ENCODE measurements around the gene APOL2.
"Not testable (repeated sequence)": the region's sequence is repeated elsewhere in the genome, so short reads cannot be mapped to it uniquely, and the experiment has no call there.

Gene APOL2

GRCh38 chr22:36238373-36239149 lies 766 bp downstream of the APOL2 start:
- DNase-seq, result no peak

GRCh38 chr22:36237462-36238372 lies 1.6 kb downstream of the APOL2 start:
- no peak for DNase-seq

- DNase-seq, result no peak
Measured at GRCh38 chr22:36236388-36237319, 2.7 kb downstream of the APOL2 start.

GRCh38 chr22:36235585-36235984 lies 3.7 kb downstream of the APOL2 start:
- no peak for DNase-seq

GRCh38 chr22:36234919-36235318 lies 4.4 kb downstream of the APOL2 start:
- DNase-seq, result no peak

GRCh38 chr22:36234213-36234612 lies 5.1 kb downstream of the APOL2 start:
- no peak for DNase-seq

- DNase-seq, result no peak
Measured at GRCh38 chr22:36233796-36234195, 5.5 kb downstream of the APOL2 start.

- DNase-seq, result no peak
Measured at GRCh38 chr22:36232715-36233401, 6.5 kb downstream of the APOL2 start.

DNA sequence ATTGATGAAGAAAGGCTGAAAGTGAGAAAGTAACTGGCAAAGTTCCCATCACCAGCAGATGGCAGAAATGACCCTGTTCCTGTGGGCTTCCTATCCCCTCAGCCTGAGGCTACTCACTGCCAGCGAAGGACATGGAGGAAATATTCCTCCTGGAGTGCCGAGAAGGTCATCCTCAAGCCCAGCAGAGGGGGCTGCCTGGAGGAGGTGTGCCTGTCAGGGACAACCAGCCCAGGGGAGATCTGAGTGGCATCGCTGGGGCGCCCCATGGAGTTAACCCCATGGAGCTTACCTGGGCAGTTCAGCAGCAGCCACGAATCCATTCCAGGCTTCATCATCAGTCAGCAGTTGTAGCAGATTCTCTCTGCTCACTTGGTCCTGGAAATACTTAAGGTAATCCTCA lies 8.3 kb downstream of the APOL2 start:
- DNase-seq, result not testable (repeated sequence)

DNA sequence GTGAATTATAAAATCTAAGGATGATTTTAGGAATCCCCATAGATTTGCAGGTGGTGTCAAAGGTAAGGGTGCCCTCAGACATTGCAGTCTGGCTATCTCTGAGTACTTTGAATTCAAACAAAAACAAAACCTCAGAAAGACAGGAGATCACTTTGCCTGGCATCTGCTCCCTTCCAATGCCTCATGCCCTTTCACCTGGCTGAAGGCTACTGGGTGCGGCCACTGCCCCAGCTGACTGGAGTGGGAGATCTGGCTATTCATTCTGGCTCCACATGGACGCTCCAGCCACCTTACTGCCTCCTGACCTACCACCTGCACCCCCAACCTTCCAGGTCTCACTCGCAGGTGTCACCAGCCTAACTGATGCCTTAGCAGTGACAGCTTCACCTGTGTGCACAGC lies 9.7 kb downstream of the APOL2 start:
- not testable (repeated sequence) for DNase-seq

DNA sequence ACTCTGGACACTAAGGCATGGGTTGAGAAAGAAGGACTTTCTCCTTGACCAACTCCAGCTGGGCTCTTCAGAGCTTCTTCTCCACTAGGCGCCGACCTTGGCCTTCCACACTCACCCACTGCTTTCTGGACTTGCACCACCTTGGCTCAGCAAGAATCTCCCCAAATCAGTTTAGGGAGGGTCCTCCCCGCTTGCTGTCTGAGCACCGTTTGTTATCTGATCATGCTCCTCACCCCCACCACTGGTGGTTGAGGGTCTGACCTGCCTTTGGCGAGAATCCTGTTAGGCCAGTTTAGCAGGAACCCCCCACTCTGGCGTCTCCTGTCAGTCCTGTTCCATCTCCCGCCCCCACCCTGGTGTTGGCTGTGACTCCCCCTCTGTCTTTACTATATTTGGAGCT lies 10.4 kb downstream of the APOL2 start:
- no peak for DNase-seq

DNA sequence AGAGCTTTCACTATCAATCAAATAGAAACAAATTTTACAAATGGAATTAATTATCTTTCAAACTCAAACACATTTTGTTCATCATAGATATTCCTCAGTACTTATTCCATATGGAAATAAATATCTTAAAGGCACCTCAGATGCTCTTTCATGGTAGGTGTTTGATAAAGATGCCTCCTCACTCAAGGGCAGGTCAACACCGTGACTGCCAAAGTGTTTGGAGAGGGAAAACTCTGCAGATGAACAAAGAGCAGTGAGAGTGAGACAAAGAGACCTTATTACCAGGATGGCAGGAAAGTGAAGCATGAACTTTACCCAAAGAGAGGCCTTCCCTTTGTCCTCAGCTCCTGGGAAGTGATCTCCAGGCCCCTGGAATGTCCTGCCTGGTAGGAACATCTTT lies 11.0 kb downstream of the APOL2 start:
- not testable (repeated sequence) for DNase-seq

DNA sequence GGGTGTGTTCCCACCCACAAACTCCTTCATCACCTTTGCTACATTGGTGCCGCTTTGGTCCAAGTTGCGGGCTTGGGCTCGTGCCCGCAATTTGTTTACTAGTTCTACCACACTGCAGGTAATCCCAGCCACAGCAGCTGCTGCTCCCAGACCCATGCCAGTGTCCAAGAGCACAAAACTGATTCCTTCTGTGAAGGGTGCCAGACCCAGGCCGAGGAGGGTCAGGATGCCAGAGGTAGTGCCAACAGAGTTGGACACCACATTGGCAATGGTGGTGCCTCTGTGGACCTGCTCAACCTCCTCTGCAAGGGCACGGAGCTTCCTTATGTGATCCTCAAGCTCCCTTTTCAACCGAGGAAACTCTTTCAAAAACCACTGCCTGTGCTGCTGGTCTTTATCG lies 11.5 kb downstream of the APOL2 start:
- no peak for DNase-seq

- DNase-seq, result no peak
Measured at GRCh38 chr22:36227396-36227795, 11.9 kb downstream of the APOL2 start.

DNA sequence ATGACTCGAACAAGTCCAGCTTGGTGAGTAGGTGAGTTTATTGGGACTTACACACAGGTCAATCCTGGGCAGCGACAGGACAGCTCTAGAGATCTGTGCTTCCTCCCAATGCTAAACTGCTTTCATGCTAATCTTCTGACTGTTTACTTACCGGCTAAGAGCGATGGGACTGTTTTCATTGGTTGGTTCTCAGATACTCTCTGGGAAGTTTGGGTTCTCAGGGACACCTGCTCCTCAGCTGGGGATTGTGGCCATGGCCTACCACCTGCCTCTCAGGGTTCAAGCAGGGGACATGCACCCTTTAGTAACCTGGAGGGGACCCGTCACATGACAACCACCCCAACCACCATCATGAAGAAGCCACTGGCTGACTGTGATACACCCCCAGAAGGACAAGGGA lies 13.1 kb downstream of the APOL2 start:
- DNase-seq, result peak; percentile 31

GRCh38 chr22:36225333-36225922 lies 13.9 kb downstream of the APOL2 start:
- DNase-seq, result no peak

GRCh38 chr22:36224245-36224644 lies 15.1 kb downstream of the APOL2 start:
- no peak for DNase-seq

- DNase-seq, result no peak
Measured at GRCh38 chr22:36223504-36223903, 15.8 kb downstream of the APOL2 start.

- no peak for DNase-seq
Measured at GRCh38 chr22:36222887-36223450, 16.4 kb downstream of the APOL2 start.

DNA sequence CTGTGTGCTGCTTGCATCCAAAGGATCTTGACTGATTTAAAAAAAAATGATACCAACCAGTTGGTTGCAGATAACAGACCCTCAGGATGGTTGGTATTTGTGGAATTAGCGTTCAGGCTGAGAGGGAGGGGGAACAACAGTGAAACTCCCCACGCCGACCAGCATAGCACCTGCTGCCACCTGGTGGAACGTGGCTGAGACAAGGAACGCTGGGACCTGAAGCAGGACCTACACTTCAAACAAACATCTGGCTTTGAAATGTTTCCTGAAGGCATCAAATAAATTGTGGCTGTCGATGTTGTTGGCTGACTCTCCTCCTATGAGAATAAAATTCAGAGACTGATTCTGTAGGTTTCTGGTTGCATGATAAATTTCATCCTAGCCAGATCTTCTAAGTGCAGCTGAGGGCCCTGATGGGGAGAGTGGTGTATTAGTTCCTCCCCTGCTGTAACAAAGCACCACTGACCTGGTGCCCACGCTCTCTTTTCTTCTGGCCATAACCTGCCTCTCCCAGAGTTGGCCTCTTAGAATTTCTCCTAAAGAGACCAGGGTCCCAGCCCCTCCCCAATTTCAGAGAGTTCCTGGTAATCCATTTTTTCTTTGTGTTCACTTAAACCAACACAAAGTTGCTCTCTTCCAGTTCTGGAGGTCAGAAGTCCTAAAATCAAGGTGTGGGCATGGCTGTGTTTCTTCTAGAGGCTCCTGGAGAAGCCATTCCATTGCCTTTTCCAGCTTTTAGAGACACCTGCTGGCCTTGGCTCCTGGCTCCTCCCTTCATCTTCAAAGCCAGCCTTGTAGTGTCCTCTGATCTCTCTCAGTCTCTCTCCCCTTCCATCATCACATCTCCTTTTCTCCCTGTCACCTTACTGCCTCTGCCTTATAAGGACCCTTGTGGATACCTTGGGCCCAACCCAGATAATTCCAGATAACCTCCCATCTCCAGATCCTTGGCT lies 17.3 kb downstream of the APOL2 start:
- peak; percentile 51 for DNase-seq
